ENCODE results near the gene PLA1A. TPM values are rescaled to one million over a fixed set of nuclear protein-coding genes. Genes with fewer than 3 reads are reported as not detected.

PLA1A gene
- total RNA-seq, 1 donor from 2014 or later, result 1.1 TPM

DNA sequence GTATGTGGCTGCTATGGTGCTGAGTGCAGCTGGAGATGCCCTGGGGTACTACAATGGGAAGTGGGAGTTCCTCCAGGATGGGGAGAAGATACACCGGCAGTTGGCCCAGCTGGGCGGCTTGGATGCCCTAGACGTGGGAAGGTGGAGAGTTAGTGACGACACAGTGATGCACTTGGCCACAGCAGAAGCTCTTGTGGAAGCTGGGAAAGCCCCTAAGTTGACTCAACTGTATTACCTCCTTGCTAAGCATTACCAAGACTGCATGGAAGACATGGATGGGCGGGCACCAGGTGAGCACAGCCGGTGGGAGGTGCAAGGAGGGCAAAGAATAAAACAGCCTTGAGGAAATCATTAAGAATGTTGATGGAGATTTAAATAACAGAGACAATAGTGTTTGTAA is 15.5 kb upstream of the PLA1A start:
- Mint-ChIP-seq H3K27ac (peak overlapping the region; percentile 81), H3K36me3 (ENCODE audit: low read depth) (peaks cover 31% of the 10 kb centered on the region), H3K9me3 (no peaks in the 10 kb centered on the region), H3K27me3 (no peaks in the 10 kb centered on the region), H3K4me1 (peaks cover 46% of the 10 kb centered on the region), H3K4me3 (peak overlapping the region; percentile 33)
- TF ChIP-seq CTCF (IDR thresholded peaks at IDR 0.05), result no peak
- CTCF ChIA-PET, result interaction anchor here (1.2 kb wide), 1 partner anchor 98 kb away, joined by 4 read pairs; no protein-coding TSS in a partner anchor
- ATAC-seq (ENCODE audit: low read depth) (no peak), DNase-seq (no peak)
- intact Hi-C loops (cut with micrococcal nuclease), result no loop called here
- POLR2A ChIA-PET, result interaction anchor here (0.7 to 4.8 kb wide), 6 partner anchors 12 to 119 kb away, joined by 4 to 40 read pairs (median 10); partner anchors contain the start of genes COX17 and TMEM39A

DNA sequence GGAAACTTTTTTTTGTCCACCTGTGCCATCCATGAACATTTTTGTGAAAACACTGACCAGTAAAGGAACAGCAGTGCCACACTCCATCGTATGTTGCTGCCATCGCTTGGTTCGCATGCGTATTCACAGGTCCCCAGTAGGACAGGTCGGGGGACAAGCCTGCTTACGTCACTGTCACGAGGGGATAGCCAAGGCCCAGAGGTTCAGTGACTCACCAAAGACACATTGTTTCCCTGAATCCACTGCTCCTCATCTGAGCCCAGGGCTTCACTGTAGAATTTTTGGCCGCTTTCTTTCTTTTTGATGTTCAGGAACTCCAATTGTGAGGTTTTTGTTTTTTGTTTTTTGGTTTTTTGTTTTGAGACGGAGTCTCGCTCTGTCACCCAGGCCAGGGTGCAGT is 12.5 kb upstream of the PLA1A start:
- CTCF ChIA-PET, result no interaction called here
- TF ChIP-seq CTCF (IDR thresholded peaks at IDR 0.05), result no peak
- H3K27me3 Mint-ChIP-seq, result no peaks in the 10 kb centered on the region

DNA sequence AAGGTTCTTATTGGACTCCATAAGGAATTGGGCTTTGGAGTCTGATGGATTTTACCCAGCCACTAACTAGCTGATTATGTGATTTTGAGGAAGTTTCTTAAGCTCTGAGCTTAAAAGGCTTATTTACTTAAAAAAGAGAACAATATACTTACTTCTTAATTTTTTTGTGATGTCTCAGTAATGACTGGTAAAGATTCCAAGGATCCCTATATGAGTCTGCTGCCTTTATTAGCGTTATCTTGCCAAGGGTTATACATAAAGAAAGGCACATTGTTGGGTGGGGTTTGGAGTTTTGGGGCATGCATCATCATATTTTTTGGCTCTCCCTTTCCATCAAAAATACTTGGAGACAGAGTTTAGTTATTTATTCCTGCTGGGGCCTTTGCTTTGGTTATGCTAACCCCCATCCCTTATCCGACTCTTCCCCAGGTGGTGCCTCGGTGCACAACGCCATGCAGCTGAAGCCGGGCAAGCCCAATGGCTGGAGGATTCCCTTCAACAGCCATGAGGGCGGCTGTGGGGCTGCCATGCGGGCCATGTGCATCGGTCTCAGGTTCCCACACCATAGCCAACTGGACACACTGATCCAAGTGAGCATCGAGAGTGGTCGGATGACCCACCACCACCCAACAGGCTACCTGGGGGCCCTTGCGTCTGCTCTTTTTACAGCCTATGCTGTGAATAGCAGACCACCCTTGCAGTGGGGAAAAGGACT is 11.7 kb upstream of the PLA1A start:
- ChIA-PET POLR2A (interaction anchor here (0.9 to 2.6 kb wide), 4 partner anchors 14 to 90 kb away, joined by 3 to 7 read pairs (median 4); partner anchors contain the start of gene CD80), CTCF (interaction anchor here (0.6 kb wide), 1 partner anchor 118 kb away, joined by 4 read pairs; no protein-coding TSS in a partner anchor)
- no peaks in the 10 kb centered on the region for H3K27me3 Mint-ChIP-seq
- no peak for TF ChIP-seq CTCF (IDR thresholded peaks at IDR 0.05)
- no peak overlapping the region for H3K4me3 Mint-ChIP-seq
- H3K4me1 Mint-ChIP-seq, result peaks cover 51% of the 10 kb centered on the region
- ATAC-seq (ENCODE audit: low read depth) (no peak), DNase-seq (no peak)
- peaks cover 52% of the 10 kb centered on the region for H3K36me3 Mint-ChIP-seq (ENCODE audit: low read depth)
- H3K9me3 Mint-ChIP-seq, result no peaks in the 10 kb centered on the region
- intact Hi-C loops (cut with micrococcal nuclease), result no loop called here
- no peak overlapping the region for H3K27ac Mint-ChIP-seq

More for the DNA sequence above, 12.5 kb upstream of the PLA1A start:
- intact Hi-C loops (cut with micrococcal nuclease), result no loop called here
- DNase-seq (no peak), ATAC-seq (ENCODE audit: low read depth) (no peak)
- Mint-ChIP-seq H3K4me3 (no peak overlapping the region), H3K36me3 (ENCODE audit: low read depth) (peaks cover 47% of the 10 kb centered on the region), H3K9me3 (no peaks in the 10 kb centered on the region), H3K27ac (no peak overlapping the region), H3K4me1 (peaks cover 57% of the 10 kb centered on the region)
- POLR2A ChIA-PET, result interaction anchor here (1.3 to 2.6 kb wide), 3 partner anchors 14 to 91 kb away, joined by 3 to 7 read pairs (median 4); partner anchors contain the start of gene CD80

DNA sequence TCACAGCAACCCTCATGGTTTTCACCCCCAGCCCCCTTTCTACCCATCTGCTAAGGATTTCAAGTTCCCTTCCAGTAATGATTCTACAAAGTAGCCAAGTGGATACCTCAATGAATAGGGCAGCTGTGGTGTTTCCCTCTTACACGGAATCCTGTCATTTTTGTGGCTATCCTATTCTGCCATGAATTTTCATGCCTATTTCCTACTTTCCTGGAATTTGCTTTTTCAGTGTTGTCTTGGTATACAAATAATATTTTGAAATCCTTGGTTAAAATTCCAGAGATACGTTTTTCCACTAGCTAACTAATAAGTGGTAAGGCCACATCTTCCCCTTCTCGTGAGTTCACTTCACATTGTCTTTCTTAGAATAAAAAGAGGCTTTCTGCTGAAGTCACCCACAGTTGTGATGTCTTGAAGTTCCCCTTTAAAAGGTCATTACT is 10.9 kb upstream of the PLA1A start:
- Mint-ChIP-seq H3K36me3 (ENCODE audit: low read depth) (peaks cover 52% of the 10 kb centered on the region), H3K27ac (peak overlapping the region; percentile 65), H3K9me3 (no peaks in the 10 kb centered on the region), H3K27me3 (no peaks in the 10 kb centered on the region), H3K4me3 (peak overlapping the region; percentile 20), H3K4me1 (peaks cover 44% of the 10 kb centered on the region)
- TF ChIP-seq CTCF (IDR thresholded peaks at IDR 0.05), result no peak
- ATAC-seq (ENCODE audit: low read depth) (no peak), DNase-seq (no peak)
- intact Hi-C loops (cut with micrococcal nuclease), result no loop called here
- POLR2A ChIA-PET, result interaction anchor here (2.6 kb wide), 1 partner anchor 27 kb away, joined by 7 read pairs; the partner anchor contains the start of gene CD80
- CTCF ChIA-PET, result interaction anchor here (0.6 to 1.6 kb wide), 3 partner anchors 10 to 119 kb away, joined by 3 to 4 read pairs (median 4); no protein-coding TSS in a partner anchor

DNA sequence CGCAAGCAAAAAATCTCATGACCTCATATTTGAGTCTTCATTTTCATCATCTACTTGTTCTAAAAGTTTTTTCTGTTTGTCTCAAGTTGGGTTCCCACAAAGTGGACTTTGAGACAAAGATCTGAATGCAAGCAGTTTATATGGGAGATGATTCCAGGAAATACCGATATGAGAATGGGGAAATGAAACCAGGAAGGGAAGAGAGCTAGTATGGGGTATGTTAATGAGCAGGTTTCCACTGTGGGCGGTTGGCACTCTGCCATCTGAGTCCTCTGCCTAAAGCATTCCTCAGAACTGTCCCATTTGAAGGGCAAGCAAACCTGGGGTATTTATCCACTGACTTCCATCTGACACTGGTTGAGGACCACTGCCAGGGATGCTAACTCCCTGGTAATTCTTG is 9.6 kb upstream of the PLA1A start:
- ChIA-PET CTCF (interaction anchor here (0.6 to 1.6 kb wide), 3 partner anchors 12 to 93 kb away, joined by 3 to 4 read pairs (median 4); no protein-coding TSS in a partner anchor), POLR2A (interaction anchor here (0.6 to 2.1 kb wide), 10 partner anchors 8 to 125 kb away, joined by 3 to 11 read pairs (median 3); partner anchors contain the start of genes ADPRH and TMEM39A)
- Mint-ChIP-seq H3K9me3 (no peaks in the 10 kb centered on the region), H3K36me3 (ENCODE audit: low read depth) (peaks cover 43% of the 10 kb centered on the region), H3K27me3 (no peaks in the 10 kb centered on the region), H3K4me1 (peaks cover 34% of the 10 kb centered on the region), H3K4me3 (peak overlapping the region; percentile 50), H3K27ac (peak overlapping the region; percentile 73)
- ATAC-seq (ENCODE audit: low read depth), result peak; percentile 60
- TF ChIP-seq CTCF (IDR thresholded peaks at IDR 0.05), result no peak
- intact Hi-C loops (cut with micrococcal nuclease), result no loop called here
- DNase-seq, result no peak
